Cardiac fibroblast (primary cell): ENCODE measurements around the gene SLC30A7.

Source experiments
- DNase-seq, 2 donors: peaks; one replicate each; pipeline versions ENCODE4 v3.0.0 to v3.0.0-alpha.2; 2010; ENCODE audit warnings: low read depth in 2 of 2
- H3K4me3 ChIP-seq, 2 donors: replicated peaks in 1 of 2; 1 replicate in 1 of 2; 2 replicates in 1 of 2; pipeline ENCODE4 v1.5.1; 2011; ENCODE audit warnings: low read depth in 2 of 2, low read length in 2 of 2, mild to moderate bottlenecking in 2 of 2, moderate library complexity in 1 of 2
- TF ChIP-seq, protein P1 (sequence below): IDR thresholded peaks from one replicate; pipeline ENCODE4 v1.5.1; 2011; ENCODE audit warnings: low read depth, mild to moderate bottlenecking, low read length, inconsistent platforms

Gene SLC30A7

DNA sequence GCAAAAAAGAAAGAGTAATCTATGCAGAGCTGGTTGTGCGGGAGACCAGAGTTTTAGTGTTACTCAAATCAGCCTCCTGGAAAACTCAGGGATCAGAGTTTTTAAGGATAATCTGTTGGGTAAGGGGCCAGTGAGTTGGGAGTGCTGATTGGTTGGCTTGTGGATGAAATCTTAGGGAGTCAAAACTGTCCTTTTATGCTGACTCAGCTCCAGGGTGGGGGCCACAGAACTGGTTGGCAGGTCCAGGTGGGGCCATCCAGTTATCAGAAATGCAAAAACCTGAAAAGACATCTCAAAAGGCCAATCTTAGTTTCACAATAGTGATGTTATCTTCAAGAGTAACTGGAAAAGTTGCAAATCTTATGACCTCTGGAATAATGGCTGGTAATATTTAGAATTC lies 4.5 kb upstream of the SLC30A7 start:
- no peak for DNase-seq
- no peak overlapping the region for H3K4me3 ChIP-seq
- TF ChIP-seq, protein P1, sequence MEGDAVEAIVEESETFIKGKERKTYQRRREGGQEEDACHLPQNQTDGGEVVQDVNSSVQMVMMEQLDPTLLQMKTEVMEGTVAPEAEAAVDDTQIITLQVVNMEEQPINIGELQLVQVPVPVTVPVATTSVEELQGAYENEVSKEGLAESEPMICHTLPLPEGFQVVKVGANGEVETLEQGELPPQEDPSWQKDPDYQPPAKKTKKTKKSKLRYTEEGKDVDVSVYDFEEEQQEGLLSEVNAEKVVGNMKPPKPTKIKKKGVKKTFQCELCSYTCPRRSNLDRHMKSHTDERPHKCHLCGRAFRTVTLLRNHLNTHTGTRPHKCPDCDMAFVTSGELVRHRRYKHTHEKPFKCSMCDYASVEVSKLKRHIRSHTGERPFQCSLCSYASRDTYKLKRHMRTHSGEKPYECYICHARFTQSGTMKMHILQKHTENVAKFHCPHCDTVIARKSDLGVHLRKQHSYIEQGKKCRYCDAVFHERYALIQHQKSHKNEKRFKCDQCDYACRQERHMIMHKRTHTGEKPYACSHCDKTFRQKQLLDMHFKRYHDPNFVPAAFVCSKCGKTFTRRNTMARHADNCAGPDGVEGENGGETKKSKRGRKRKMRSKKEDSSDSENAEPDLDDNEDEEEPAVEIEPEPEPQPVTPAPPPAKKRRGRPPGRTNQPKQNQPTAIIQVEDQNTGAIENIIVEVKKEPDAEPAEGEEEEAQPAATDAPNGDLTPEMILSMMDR = no peak

DNA sequence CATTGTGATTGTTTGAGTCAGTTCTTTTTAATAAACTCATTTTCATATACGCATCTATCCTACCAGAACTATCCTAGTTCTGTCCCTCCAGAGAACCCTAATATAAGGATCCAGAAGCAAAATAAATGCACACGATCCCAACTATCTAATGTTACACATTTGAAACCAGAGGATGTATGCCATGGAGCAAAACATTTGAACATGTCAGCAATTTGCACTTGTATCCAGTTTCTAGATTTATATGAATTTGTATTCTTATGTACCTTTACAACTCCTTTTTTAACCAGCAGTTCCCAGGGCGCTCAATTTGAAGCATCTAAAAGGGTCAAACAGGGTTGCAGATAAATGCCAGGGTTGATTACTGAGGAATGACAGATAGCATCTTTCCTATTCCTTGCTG lies 3.3 kb upstream of the SLC30A7 start:
- DNase-seq = no peak
- TF ChIP-seq, protein P1 = no peak
- no peak overlapping the region for H3K4me3 ChIP-seq

DNA sequence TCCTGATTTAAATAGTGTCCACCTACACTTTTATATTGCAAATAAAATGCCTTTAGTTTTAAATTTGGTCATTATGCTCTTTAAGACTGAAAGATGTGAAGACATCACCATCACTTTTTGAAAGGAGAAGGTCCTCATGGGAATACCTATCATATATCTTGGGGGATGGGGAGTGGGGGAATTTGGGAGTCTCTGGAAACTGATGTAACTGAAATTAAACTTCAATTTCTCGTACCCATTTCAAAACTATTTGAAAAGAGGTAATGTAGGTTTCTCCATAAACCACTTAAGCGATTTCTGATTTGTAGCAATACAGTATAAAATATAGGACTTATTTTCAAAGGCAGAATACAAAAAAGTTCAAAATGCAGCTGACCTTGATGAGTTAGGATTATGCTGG lies 2.2 kb upstream of the SLC30A7 start:
- no peak for DNase-seq
- peak overlapping the region; percentile 87 to 93 for H3K4me3 ChIP-seq
- TF ChIP-seq, protein P1 = no peak

DNA sequence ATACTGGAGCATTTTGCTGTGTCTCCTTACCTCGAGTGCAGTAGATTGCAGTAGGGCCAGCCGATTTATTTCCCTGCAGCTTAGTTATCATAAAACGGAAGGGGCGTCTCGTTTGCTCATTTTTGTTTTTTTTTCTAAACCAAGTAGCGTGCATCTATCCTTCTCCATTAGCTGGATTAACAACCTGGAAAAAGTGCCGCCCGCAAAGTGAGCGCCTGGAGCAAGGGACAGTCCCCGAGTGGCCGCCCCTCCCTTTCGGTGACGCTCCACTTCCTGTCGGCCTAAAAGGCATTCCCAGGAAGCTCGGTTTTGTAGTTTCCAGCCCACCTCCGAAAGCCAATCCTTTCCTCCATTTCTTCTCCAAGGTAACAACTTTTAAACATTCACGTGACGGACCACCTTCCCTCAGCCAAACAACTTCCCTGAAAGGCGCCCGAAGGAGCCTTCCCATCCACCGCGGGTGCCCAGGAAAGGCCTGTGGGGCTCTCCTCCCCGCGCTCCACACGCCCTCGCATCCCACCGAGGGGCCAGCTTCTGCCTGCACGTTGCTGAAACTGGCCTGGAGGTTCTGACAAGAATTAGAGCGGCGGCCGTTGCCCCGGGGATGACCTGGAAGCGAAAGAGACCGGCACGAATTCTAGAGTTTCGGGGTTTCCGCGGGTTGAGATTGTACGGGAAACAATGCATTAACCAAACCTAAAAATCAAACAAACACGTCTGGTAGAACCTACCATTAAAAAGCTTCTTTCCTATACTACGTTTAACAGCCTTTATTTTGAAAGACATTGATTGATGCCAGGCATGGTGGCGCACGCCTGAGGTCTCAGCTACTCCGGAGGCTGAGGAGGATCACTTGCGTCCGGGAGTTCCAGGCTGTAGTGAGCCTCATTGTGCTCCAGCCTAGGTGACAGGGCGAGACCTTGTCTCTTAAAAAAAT lies 1.0 kb upstream of the SLC30A7 start, which contains the start of gene EXTL2:
EXTL2 (minus strand) TSS at position 240 of the 937 bp plus-strand sequence. CDS start 6,085 bp downstream, outside the sequence.
- H3K4me3 ChIP-seq = peak within 1 kb of the TSS; percentile 87 to 93
- peak; percentile 78 to 80 for DNase-seq
- TF ChIP-seq, protein P1 = no peak

DNA sequence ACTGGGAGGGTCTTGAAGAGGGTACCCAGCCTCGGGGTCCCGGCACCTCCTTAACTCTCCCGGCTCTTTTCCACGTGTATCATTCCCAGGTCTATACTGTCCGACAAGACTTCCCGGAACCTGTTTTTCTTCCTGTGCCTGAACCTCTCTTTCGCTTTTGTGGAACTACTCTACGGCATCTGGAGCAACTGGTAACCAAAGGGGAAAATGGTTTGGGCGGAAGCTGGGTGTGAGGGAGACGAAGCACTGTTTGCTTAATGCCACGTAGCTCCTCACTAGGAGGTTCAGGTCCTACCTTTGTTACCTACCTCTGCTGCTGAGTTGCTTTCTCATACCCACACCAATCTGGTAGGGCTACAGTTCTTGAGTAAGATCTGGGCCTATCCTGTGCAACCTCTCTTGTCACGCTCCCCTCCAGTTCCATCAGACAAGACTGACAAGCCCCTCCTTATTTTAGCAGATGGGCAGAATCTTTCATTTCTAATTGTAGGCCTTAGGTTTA lies 642 bp downstream of the SLC30A7 start:
- TF ChIP-seq, protein P1 = no peak
- DNase-seq = peak; percentile 59 to 69

DNA sequence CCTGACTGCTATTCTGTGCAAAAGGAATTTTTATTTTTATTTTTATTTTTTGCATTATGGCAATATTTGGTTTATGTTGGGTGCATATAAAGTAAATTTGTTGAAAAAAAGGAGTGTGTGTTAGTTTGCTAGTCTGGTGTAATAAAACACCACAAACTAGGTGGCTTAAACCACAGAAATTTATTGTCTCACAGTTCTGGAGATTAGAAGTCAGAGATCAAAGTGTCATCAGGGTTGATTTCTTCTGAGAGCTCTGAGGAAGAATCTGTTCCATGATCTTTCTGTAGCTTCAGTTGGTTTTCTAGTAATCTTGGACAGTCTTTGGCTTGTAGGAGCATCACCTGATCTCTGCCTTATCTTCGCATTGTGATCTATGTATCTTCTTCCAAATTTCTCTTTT lies 6.5 kb downstream of the SLC30A7 start:
- DNase-seq = no peak
- TF ChIP-seq, protein P1 = no peak
- no peak overlapping the region for H3K4me3 ChIP-seq

More for the DNA sequence above, 642 bp downstream of the SLC30A7 start:
- peak overlapping the region; percentile 87 to 93 for H3K4me3 ChIP-seq
